Activated CD4-positive, alpha-beta T cell treated with anti-CD3 and anti-CD28 coated beads for 36 hours (primary cell): ENCODE results near the gene GSTCD. TPM values are rescaled to one million over a fixed set of nuclear protein-coding genes. Genes with fewer than 3 reads are reported as not detected.
"Not testable (repeated sequence)": the region's sequence is repeated elsewhere in the genome, so short reads cannot be mapped to it uniquely, and the experiment has no call there.

Experiments
- ATAC-seq: fragments of 200-7000 bp; cut with Tn5 transposase; one replicate; pipeline ENCODE4 v1.10.0; 2021; ENCODE audit warnings: mild to moderate bottlenecking, moderate library complexity
- CTCF ChIA-PET: fragments of 350-600 bp; sonication (Branson Sonifier 250); formaldehyde crosslinking; loops from one replicate; lab custom pipeline; 2021; ENCODE audit warnings: antibody characterized with exemption; lab: Charles Lee
- POLR2A ChIA-PET: fragments of 350-600 bp; sonication (Branson Sonifier 250); formaldehyde crosslinking; loops from one replicate; lab custom pipeline; 2021; ENCODE audit warnings: antibody characterized with exemption, inconsistent platforms; lab: Charles Lee
- DNase-seq: peaks from one replicate; pipeline ENCODE4 v3.0.0-alpha.2; 2020
- H3K27ac Mint-ChIP-seq: one replicate; pipeline ENCODE4 v1.8.0; 2021; ENCODE audit warnings: mixed read lengths
- H3K27me3 Mint-ChIP-seq: one replicate; pipeline ENCODE4 v1.8.0; 2021; ENCODE audit warnings: mixed read lengths
- H3K36me3 Mint-ChIP-seq: one replicate; pipeline ENCODE4 v1.8.0; 2021; ENCODE audit warnings: low read depth, mixed read lengths
- H3K4me1 Mint-ChIP-seq: one replicate; pipeline ENCODE4 v1.8.0; 2021; ENCODE audit warnings: mixed read lengths
- H3K4me3 Mint-ChIP-seq: one replicate; pipeline ENCODE4 v1.8.0; 2021; ENCODE audit warnings: mild to moderate bottlenecking, moderate library complexity, mixed read lengths
- H3K9me3 Mint-ChIP-seq: one replicate; pipeline ENCODE4 v1.8.0; 2021; ENCODE audit warnings: low read depth, mixed read lengths
- intact Hi-C, 2 experiments: fragments of 100-400 bp; cut with DNase I in 1 of 2; cut with micrococcal nuclease in 1 of 2; formaldehyde crosslinking; loops; one replicate each; pipeline versions ENCODE4 v1.14.2 to v1.15.1; 2022 to 2024; cut with DNase I, micrococcal nuclease
- total RNA-seq, 2 experiments: library from RNA; stranded (reverse); gene quantifications; one replicate each; pipeline ENCODE4 v1.2.3, GENCODE V29; 2021

GSTCD gene
- total RNA-seq, 2 experiments from 2014 or later, result 16.1 to 16.3 TPM

DNA sequence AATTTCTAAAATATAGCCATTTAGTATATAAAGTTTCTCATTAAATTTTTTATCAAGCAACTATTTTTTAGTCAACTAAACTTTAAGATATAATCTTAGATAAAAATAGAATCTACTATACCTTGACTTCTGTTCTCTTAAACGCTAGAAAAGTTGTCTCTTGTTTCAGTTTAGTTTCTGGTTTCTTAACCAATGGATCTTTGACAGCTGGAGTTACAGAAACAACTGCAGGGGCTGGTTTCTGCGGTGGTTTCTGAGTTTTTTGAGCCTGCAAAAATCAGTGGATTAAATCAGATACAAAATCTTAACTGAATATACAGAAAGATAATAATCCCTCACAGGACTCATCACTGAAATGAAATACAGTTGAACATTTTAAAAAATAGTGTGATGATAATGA, 22.0 kb upstream of the GSTCD start:
- Mint-ChIP-seq H3K4me3 (no peak overlapping the region), H3K9me3 (no peaks in the 10 kb centered on the region), H3K27ac (no peak overlapping the region), H3K4me1 (peaks cover 2% of the 10 kb centered on the region), H3K36me3 (peaks cover 29% of the 10 kb centered on the region), H3K27me3 (no peaks in the 10 kb centered on the region)
- intact Hi-C loops, result no loop called here
- POLR2A ChIA-PET, result no interaction called here
- no peak for ATAC-seq
- DNase-seq, result no peak
- CTCF ChIA-PET, result no interaction called here

- DNase-seq, H3K9me3 Mint-ChIP-seq, CTCF ChIA-PET, POLR2A ChIA-PET, intact Hi-C loops, ATAC-seq, H3K27ac Mint-ChIP-seq, H3K4me1 Mint-ChIP-seq, H3K4me3 Mint-ChIP-seq, H3K27me3 Mint-ChIP-seq: not testable (repeated sequence)
- H3K36me3 Mint-ChIP-seq, result peaks cover 33% of the 10 kb centered on the region
These were observed 13.8 kb upstream of the GSTCD start for GRCh38 chr4:105694812-105695211.

- H3K27ac Mint-ChIP-seq, H3K9me3 Mint-ChIP-seq, CTCF ChIA-PET, ATAC-seq, H3K27me3 Mint-ChIP-seq, H3K4me3 Mint-ChIP-seq, intact Hi-C loops, POLR2A ChIA-PET, H3K4me1 Mint-ChIP-seq, DNase-seq: not testable (repeated sequence)
- peaks cover 30% of the 10 kb centered on the region for H3K36me3 Mint-ChIP-seq
These were observed 12.8 kb upstream of the GSTCD start for GRCh38 chr4:105695832-105696231.

GRCh38 chr4:105698607-105699006, 10.0 kb upstream of the GSTCD start:
- ATAC-seq (no peak), DNase-seq (no peak)
- ChIA-PET CTCF (interaction anchor here (1.4 kb wide), 1 partner anchor 20 kb away, joined by 4 read pairs; no protein-coding TSS in a partner anchor), POLR2A (no interaction called here)
- H3K4me1 Mint-ChIP-seq, result peaks cover 6% of the 10 kb centered on the region
- peaks cover 20% of the 10 kb centered on the region for H3K36me3 Mint-ChIP-seq
- H3K27me3 Mint-ChIP-seq, result no peaks in the 10 kb centered on the region
- H3K27ac Mint-ChIP-seq, result no peak overlapping the region
- H3K9me3 Mint-ChIP-seq, result no peaks in the 10 kb centered on the region
- H3K4me3 Mint-ChIP-seq, result no peak overlapping the region
- intact Hi-C loops, result no loop called here

DNA sequence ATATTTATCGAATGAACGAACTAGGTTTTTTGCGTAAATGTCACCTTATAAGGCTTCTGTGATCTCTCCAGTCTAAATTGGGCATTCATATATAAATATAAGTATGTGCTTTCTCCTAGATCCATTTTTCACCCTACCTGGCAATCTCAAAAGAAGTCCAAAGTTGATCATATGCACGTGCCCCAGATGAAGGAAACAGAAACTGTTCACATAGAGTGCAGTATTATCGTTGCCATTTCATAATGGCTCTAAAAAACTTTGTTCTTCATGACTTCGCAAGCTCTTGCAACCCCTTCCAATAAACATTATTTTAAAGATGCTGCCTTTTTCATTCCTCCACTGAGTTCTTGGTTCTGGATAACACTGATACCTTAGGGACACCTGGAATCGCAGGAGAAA, 803 bp upstream of the GSTCD start:
- ChIA-PET POLR2A (interaction anchor here (0.7 kb wide), 1 partner anchor 1720 kb away, joined by 3 read pairs; no protein-coding TSS in a partner anchor), CTCF (no interaction called here)
- Mint-ChIP-seq H3K4me3 (peak overlapping the region; percentile 98), H3K36me3 (peaks cover 4% of the 10 kb centered on the region), H3K9me3 (no peaks in the 10 kb centered on the region), H3K27ac (peak overlapping the region; percentile 96), H3K27me3 (no peaks in the 10 kb centered on the region), H3K4me1 (peaks cover 26% of the 10 kb centered on the region)
- intact Hi-C loops, result loop anchor here (1.0 to 10.0 kb wide), 7 partner anchors 234 to 647 kb away; partner anchors contain the start of genes AIMP1 (in 2 of the 2), TBCK (in 2 of the 2) and PPA2 (in 1 of the 2)
- ATAC-seq (no peak), DNase-seq (no peak)

GRCh38 chr4:105709081-105709450, 482 bp downstream of the GSTCD start:
- Mint-ChIP-seq H3K27me3 (no peaks in the 10 kb centered on the region), H3K36me3 (peaks cover 4% of the 10 kb centered on the region), H3K27ac (peak overlapping the region; percentile 92), H3K4me3 (peak overlapping the region; percentile 98), H3K4me1 (peaks cover 27% of the 10 kb centered on the region), H3K9me3 (no peaks in the 10 kb centered on the region)
- peak; percentile 34 for ATAC-seq
- DNase-seq, result no peak
- CTCF ChIA-PET, result interaction anchor here (1.2 kb wide), 1 partner anchor 10 kb away, joined by 3 read pairs; no protein-coding TSS in a partner anchor
- POLR2A ChIA-PET, result no interaction called here
- intact Hi-C loops, result loop anchor here (2.0 to 10.0 kb wide), 6 partner anchors 237 to 648 kb away; partner anchors contain the start of genes AIMP1 (in 2 of the 2), TBCK (in 2 of the 2) and PPA2 (in 1 of the 2)

DNA sequence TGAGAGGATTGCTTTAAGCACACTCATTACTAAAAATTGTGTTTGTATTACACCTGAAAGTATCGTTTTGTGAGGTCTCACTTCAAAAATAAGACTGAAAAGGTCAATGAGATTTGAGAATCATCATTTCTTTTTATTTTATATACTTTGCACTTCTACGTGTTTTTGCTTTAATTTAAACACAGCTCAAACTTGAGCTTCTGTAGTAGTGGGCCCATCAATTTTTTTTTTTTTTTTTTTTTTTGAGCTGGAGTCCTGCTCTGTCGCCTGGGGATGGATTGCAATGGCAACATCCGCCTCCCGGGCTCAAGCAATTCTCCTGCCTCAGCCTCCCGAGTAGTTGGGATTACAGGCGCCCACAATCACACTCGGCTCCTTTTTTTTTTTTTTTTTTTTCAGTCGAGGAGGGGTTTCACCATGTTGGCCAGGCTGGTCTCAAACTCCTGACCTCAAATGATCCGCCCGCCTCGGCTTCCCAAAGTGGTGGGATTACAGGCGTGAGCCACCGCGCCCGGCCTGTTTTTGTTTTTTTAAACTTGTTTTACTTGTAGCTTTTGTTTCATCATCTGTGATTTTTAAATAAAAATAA, 1.5 kb downstream of the GSTCD start:
- Mint-ChIP-seq H3K36me3 (peaks cover 4% of the 10 kb centered on the region), H3K9me3 (no peaks in the 10 kb centered on the region), H3K27ac (no peak overlapping the region), H3K4me3 (peak overlapping the region; percentile 98), H3K27me3 (no peaks in the 10 kb centered on the region), H3K4me1 (peaks cover 28% of the 10 kb centered on the region)
- CTCF ChIA-PET, result interaction anchor here (1.1 to 1.8 kb wide), 3 partner anchors 9 to 236 kb away, joined by 4 to 5 read pairs (median 4); partner anchors contain the start of gene PPA2
- ATAC-seq (no peak), DNase-seq (no peak)
- POLR2A ChIA-PET, result no interaction called here
- intact Hi-C loops, result no loop called here

DNA sequence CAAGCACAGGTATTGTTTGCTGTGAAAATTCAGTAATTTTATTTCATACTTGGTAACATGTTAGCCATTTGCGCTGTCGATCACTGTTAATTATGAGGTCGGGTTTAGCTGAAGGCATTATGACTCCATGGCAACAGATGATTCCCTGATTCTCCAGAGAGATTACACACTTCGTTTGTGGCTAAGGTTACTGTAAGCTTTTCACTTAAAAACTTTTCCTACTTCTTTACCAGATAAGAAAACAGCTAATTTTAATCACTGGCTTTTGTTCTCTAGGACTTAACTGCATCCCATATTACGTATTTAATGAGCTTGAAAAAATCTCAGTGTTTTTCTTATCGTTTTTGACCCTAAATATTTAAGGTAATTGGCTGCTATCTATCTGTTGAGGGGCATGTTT, 2.1 kb downstream of the GSTCD start:
- ChIA-PET POLR2A (no interaction called here), CTCF (interaction anchor here (1.1 to 1.8 kb wide), 3 partner anchors 9 to 237 kb away, joined by 4 to 5 read pairs (median 4); partner anchors contain the start of gene PPA2)
- no peak for DNase-seq
- Mint-ChIP-seq H3K27ac (no peak overlapping the region), H3K9me3 (no peaks in the 10 kb centered on the region), H3K36me3 (peaks cover 2% of the 10 kb centered on the region), H3K4me3 (no peak overlapping the region), H3K4me1 (peaks cover 26% of the 10 kb centered on the region), H3K27me3 (no peaks in the 10 kb centered on the region)
- intact Hi-C loops, result no loop called here
- ATAC-seq, result no peak

DNA sequence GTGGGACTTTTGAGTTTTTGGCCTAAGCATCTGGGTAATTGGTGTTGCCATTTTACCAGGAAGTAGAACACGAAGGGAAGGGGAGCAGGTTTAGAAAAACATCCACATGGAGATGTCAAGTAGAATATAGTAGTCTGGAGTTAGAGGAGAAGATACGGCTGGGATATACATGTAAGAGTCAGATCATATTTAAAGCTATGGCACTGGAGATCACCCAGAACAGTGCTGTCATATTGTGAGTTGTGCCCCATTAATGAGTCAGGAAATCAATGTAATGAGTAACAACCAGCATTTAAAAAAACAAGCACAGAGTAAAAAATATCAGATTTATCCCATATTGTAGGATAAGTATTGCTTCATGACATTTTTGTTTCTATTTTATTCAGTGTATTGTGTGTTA, 4.2 kb downstream of the GSTCD start:
- no peak overlapping the region for H3K27ac Mint-ChIP-seq
- H3K9me3 Mint-ChIP-seq, result no peaks in the 10 kb centered on the region
- H3K4me1 Mint-ChIP-seq, result peaks cover 13% of the 10 kb centered on the region
- ATAC-seq (no peak), DNase-seq (no peak)
- no peaks in the 10 kb centered on the region for H3K27me3 Mint-ChIP-seq
- POLR2A ChIA-PET, result interaction anchor here (0.7 kb wide), 1 partner anchor 283 kb away, joined by 3 read pairs; no protein-coding TSS in a partner anchor
- H3K4me3 Mint-ChIP-seq, result no peak overlapping the region
- CTCF ChIA-PET, result interaction anchor here (0.7 kb wide), 1 partner anchor 81 kb away, joined by 3 read pairs; no protein-coding TSS in a partner anchor
- intact Hi-C loops, result no loop called here
- H3K36me3 Mint-ChIP-seq, result no peaks in the 10 kb centered on the region

- DNase-seq, result no peak
- H3K27ac Mint-ChIP-seq, result no peak overlapping the region
- intact Hi-C loops, result no loop called here
- no peak overlapping the region for H3K4me3 Mint-ChIP-seq
- H3K36me3 Mint-ChIP-seq, result peaks cover 2% of the 10 kb centered on the region
- H3K9me3 Mint-ChIP-seq, result no peaks in the 10 kb centered on the region
- H3K27me3 Mint-ChIP-seq, result no peaks in the 10 kb centered on the region
- ATAC-seq, result no peak
- POLR2A ChIA-PET, result no interaction called here
- H3K4me1 Mint-ChIP-seq, result peaks cover 13% of the 10 kb centered on the region
- CTCF ChIA-PET, result interaction anchor here (0.6 to 1.7 kb wide), 3 partner anchors 8 to 615 kb away, joined by 3 to 4 read pairs (median 4); no protein-coding TSS in a partner anchor
These were observed 5.5 kb downstream of the GSTCD start for GRCh38 chr4:105714071-105714521.

DNA sequence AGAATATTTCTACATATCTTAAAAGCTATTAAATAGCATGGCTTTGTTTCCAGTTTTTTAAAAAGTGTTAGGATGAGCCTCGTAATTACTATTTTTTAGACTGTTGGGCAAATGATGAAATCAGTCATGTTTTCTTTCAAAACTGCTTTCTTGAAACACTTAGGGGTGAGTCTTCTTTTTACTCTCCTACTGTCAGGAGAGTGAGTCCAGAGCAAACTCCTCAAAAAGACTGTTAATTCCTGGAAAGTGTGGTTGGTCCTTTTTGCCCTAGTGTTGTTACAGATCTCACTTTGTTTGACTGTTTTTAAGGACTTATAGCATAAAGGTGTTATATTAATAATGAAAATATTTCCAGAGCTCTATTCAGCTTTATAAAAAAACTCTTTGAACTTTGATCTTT, 6.3 kb downstream of the GSTCD start:
- ChIA-PET CTCF (interaction anchor here (0.6 to 1.7 kb wide), 8 partner anchors 9 to 492 kb away, joined by 3 to 9 read pairs (median 4); partner anchors contain the start of gene PPA2), POLR2A (no interaction called here)
- Mint-ChIP-seq H3K27me3 (no peaks in the 10 kb centered on the region), H3K27ac (no peak overlapping the region), H3K9me3 (no peaks in the 10 kb centered on the region), H3K4me3 (no peak overlapping the region), H3K4me1 (peaks cover 11% of the 10 kb centered on the region), H3K36me3 (peaks cover 5% of the 10 kb centered on the region)
- DNase-seq (no peak), ATAC-seq (no peak)
- intact Hi-C loops, result loop anchor here in 1 of 2 experiments (5.0 kb wide), 1 partner anchor 193 kb away; no protein-coding TSS in a partner anchor
